ENCODE results near the gene RACGAP1. TPM values are rescaled to one million over a fixed set of nuclear protein-coding genes. Genes with fewer than 3 reads are reported as not detected.

The RACGAP1 gene
- total and polyA plus RNA-seq, 2 of the 8 experiments (the other 6 are each of a cell fraction or from before 2014, with no cell fraction given), result 18.0 to 66.3 TPM

- no peak for TF ChIP-seq CHD7 (IDR thresholded peaks at IDR 0.05; ENCODE audit: insufficient replicate concordance, low read length)
- TF ChIP-seq BRCA1 (IDR thresholded peaks at IDR 0.05; ENCODE audit: low read depth, low read length), result no peak
- no peak for TF ChIP-seq RNF2 (IDR thresholded peaks at IDR 0.05; ENCODE audit: borderline replicate concordance, low read depth, low read length, missing control alignments, poor library complexity, severe bottlenecking)
- 0 out of 2 replicates have a peak, but pooled peaks have one; percentile 35 for TF ChIP-seq PHF8 (conservative IDR thresholded peaks at IDR 0.05; ENCODE audit: low read depth, low read length)
- no peak for TF ChIP-seq CEBPB (IDR thresholded peaks at IDR 0.05; ENCODE audit: low read depth, low read length)
- TF ChIP-seq GTF2F1 (IDR thresholded peaks at IDR 0.05; ENCODE audit: borderline replicate concordance, low read depth, low read length), result no peak
- TF ChIP-seq SIRT6 (IDR thresholded peaks at IDR 0.05; ENCODE audit: low read length), result no peak
- peak; percentile 53 for TF ChIP-seq EZH2 (IDR thresholded peaks at IDR 0.05; ENCODE audit: low read depth, low read length, severe bottlenecking)
- no peak for TF ChIP-seq CHD1 (IDR thresholded peaks at IDR 0.05; ENCODE audit: low read depth, low read length)
- TF ChIP-seq TCF12 (IDR thresholded peaks at IDR 0.05; ENCODE audit: low read depth, low read length), result no peak
These were observed 31.9 kb upstream of the RACGAP1 start, which contains the start of gene ASIC1 (continued) for GRCh38 chr12:50057000-50057841.
